ENCODE measurements around the gene ZSCAN25. TPM values are rescaled to one million over a fixed set of nuclear protein-coding genes. Genes with fewer than 3 reads are reported as not detected.

Gene ZSCAN25
- total RNA-seq, 3 donors from 2014 or later (not counting 1 experiment from before 2014, with no cell fraction given) = 24.4 to 37.4 (median 27.8) TPM

GRCh38 chr7:99623091-99623693 is 6.4 kb downstream of the ZSCAN25 start:
- Histone ChIP-seq H3K4me3 (ENCODE audit: low read length) (no peak overlapping the region), H3K9me3 (ENCODE audit: control insufficient read depth, insufficient read depth, low read length) (no peaks in the 10 kb centered on the region), H3K27ac (ENCODE audit: low read length) (no peak overlapping the region), H3K36me3 (ENCODE audit: control insufficient read depth, insufficient read depth, low read length) (peaks cover 89% of the 10 kb centered on the region), H3K27me3 (ENCODE audit: control insufficient read depth, insufficient read depth, low read length) (no peaks in the 10 kb centered on the region), H3K4me1 (ENCODE audit: control insufficient read depth, insufficient read depth, low read length) (peaks cover 28% of the 10 kb centered on the region)
- WGBS (ENCODE audit: insufficient coverage) = 83% methylated on average over 7 of the region's 7 CpGs
- H3K36me3 Mint-ChIP-seq = peaks cover 11% of the 10 kb centered on the region
- peak overlapping the region; percentile 78 for H3K4me3 Mint-ChIP-seq
- intact Hi-C loops (cut with micrococcal nuclease) = no loop called here
- DNase-seq (peak in 1 of 2 donors; percentile 57), ATAC-seq (no peak)
- no peak for TF ChIP-seq CTCF (IDR thresholded peaks at IDR 0.05)
- H3K27ac Mint-ChIP-seq = peak overlapping the region; percentile 85 to 89
- H3K27me3 Mint-ChIP-seq (ENCODE audit: low read depth in 2 of 2) = no peaks in the 10 kb centered on the region
- peaks cover 32 to 48% of the 10 kb centered on the region in 2 donors for H3K4me1 Mint-ChIP-seq
- H3K9me3 Mint-ChIP-seq = no peaks in the 10 kb centered on the region

GRCh38 chr7:99623702-99624447 is 7.1 kb downstream of the ZSCAN25 start:
- Mint-ChIP-seq H3K27ac (peak overlapping the region; percentile 85 to 89), H3K27me3 (ENCODE audit: low read depth in 2 of 2) (no peaks in the 10 kb centered on the region), H3K4me3 (peak overlapping the region; percentile 78), H3K4me1 (peaks cover 29 to 42% of the 10 kb centered on the region in 2 donors), H3K36me3 (peaks cover 16% of the 10 kb centered on the region), H3K9me3 (no peaks in the 10 kb centered on the region)
- H3K4me1 ChIP-seq (ENCODE audit: control insufficient read depth, insufficient read depth, low read length) = peaks cover 28% of the 10 kb centered on the region
- peak overlapping the region; percentile 64 for H3K27ac ChIP-seq (ENCODE audit: low read length)
- peak in 1 of 2 donors; percentile 55 for DNase-seq
- intact Hi-C loops (cut with micrococcal nuclease) = no loop called here
- H3K27me3 ChIP-seq (ENCODE audit: control insufficient read depth, insufficient read depth, low read length) = no peaks in the 10 kb centered on the region
- ATAC-seq = peak; percentile 2 to 13 (median 11)
- H3K36me3 ChIP-seq (ENCODE audit: control insufficient read depth, insufficient read depth, low read length) = peaks cover 90% of the 10 kb centered on the region
- no peak for TF ChIP-seq CTCF (IDR thresholded peaks at IDR 0.05)
- no peak overlapping the region for H3K4me3 ChIP-seq (ENCODE audit: low read length)
- no peaks in the 10 kb centered on the region for H3K9me3 ChIP-seq (ENCODE audit: control insufficient read depth, insufficient read depth, low read length)
- 79% methylated on average over 9 of the region's 9 CpGs for WGBS (ENCODE audit: insufficient coverage)

GRCh38 chr7:99624484-99624883 is 7.7 kb downstream of the ZSCAN25 start:
- H3K27ac Mint-ChIP-seq = peak overlapping the region; percentile 85 to 89
- H3K9me3 ChIP-seq (ENCODE audit: control insufficient read depth, insufficient read depth, low read length) = no peaks in the 10 kb centered on the region
- intact Hi-C loops (cut with micrococcal nuclease) = no loop called here
- DNase-seq = peak; percentile 52 to 93
- TF ChIP-seq CTCF (IDR thresholded peaks at IDR 0.05) = no peak
- peak overlapping the region; percentile 64 for H3K27ac ChIP-seq (ENCODE audit: low read length)
- peaks cover 16% of the 10 kb centered on the region for H3K36me3 Mint-ChIP-seq
- 35% methylated on average over 16 of the region's 16 CpGs for WGBS (ENCODE audit: insufficient coverage)
- H3K27me3 Mint-ChIP-seq (ENCODE audit: low read depth in 2 of 2) = no peaks in the 10 kb centered on the region
- peak overlapping the region; percentile 78 for H3K4me3 Mint-ChIP-seq
- H3K4me1 Mint-ChIP-seq = peaks cover 29 to 36% of the 10 kb centered on the region in 2 donors
- ATAC-seq = peak; percentile 86 to 93 (median 90)
- H3K36me3 ChIP-seq (ENCODE audit: control insufficient read depth, insufficient read depth, low read length) = peaks cover 89% of the 10 kb centered on the region
- H3K27me3 ChIP-seq (ENCODE audit: control insufficient read depth, insufficient read depth, low read length) = no peaks in the 10 kb centered on the region
- no peaks in the 10 kb centered on the region for H3K9me3 Mint-ChIP-seq
- H3K4me1 ChIP-seq (ENCODE audit: control insufficient read depth, insufficient read depth, low read length) = peaks cover 28% of the 10 kb centered on the region
- H3K4me3 ChIP-seq (ENCODE audit: low read length) = no peak overlapping the region
